CD4-positive, alpha-beta T cell treated with Interleukin-21 for 1 hour (primary cell): ENCODE measurements around the gene TBL1XR1.
"Not testable (repeated sequence)": the region's sequence is repeated elsewhere in the genome, so short reads cannot be mapped to it uniquely, and the experiment has no call there.

ENCODE experiments used
- DNase-seq: peaks from one replicate; pipeline ENCODE4 v3.0.0-alpha.2; 2020

TBL1XR1 gene

DNA sequence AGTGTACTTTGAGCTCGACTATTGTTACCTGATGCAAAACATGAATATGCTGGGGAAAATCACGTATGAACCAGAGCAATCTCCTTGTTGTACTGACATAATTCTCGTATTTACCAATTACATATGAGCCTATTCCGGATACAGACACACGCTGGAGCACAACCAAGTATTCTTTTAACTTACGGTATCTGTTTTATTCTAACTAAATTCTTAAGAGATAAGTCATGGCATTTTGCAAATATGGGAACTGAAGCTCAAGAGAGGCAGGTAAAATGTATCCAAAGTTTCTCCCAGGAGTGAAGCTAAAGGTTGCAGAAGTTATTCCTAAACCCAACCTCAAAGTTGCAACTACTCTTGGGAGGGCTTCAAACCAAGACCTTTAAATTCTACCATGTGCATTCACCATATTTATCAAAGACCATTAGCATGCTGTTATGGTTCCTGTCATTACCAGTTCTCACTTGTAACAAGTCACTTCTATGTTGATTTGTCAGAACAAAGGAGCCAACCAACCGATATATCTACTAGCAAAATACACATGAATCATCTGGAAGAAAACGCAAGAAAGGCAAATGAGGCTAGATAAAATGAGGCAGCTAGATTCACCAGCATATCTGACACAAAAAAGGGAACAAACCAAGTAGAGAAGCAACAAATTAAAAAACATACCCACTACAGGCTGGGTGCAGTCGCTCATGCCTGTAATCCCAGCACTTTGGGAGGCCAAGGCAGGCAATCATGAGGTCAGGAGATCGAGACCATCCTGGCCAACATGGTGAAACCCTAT is 17.8 kb downstream of the TBL1XR1 start:
- DNase-seq = no peak

DNA sequence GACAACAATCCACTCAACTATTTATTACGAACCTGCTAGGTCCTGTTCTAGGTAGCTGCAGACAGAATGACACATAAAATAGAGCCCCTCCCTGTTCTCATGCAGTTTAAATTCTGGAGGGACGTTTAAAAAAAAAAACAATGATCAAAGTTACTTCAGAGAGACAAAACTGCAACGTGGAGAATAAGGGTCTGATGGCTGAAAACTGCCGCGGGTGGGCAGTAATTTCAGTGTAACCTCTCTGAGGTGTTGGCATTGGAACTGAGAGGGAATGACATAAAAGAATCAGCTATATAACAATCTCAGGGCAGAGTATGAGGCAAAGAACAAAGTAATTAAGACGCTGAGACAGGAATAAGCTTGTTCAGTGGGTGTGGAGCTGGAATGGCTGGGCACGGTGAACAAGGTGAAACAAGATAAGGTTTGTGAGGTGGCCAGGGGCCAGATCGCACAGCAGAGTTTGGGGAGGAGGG is 19.5 kb downstream of the TBL1XR1 start:
- no peak for DNase-seq

DNA sequence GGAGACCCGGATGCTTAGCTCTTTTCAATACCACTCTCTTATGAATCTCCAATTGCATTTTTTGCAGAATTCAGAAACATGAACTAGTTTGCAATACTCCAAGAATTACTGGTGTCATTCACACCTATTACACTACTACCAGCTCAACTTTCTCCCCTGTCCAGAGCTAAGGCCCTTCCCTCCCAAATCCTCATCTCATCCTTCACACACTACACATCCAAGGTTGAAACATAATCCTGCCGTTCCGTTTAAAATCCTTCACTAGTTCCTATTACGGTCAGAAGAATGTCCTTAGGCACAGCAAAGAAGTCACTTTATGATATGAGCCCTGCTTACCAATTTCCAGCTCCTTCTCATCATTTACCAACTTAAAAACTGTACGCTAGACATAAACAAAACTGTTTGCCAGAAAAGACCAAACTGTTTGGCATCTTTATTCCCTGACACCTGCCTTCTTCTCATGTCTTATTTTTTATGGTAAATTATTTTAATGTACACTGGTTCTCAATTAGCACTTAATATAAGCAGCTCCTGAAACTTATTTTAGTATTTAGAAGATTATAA is 22.6 kb downstream of the TBL1XR1 start:
- no peak for DNase-seq

DNA sequence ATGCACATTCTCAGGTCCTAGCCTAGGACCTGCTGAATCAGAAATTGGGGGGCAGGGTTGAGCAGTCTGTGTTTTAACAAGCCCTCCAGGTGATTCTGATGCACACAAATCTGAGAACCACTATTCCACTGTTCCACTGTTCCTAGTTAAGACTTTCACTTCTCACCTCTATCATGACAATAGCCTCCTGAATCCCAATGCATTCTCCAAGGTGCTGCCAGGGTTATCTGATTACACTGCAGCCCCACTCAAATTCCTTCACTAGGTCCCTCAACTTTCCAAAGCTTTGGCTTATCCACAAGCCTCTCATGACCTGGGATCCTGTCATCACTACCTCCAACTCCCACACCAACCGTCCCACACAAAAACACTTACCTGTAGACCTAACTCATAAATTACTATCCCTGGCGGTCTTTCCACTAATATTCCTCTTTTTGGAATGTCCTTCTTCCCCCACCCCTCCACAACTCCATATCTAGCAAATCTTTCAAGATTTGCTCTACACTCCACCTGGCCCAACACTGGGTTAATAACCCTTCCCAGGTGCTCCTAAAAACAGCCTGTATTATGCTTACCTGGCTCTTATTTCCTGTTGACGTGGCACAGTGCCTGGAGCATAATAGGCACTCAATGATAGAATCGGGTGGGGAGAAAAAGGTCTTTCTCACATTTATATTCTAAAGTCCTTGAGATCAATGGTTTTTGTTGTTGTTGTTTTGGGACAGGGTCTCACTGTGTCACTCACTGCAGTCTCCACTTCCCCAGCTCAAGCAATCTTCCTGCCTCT is 27.2 kb downstream of the TBL1XR1 start:
- no peak for DNase-seq

DNA sequence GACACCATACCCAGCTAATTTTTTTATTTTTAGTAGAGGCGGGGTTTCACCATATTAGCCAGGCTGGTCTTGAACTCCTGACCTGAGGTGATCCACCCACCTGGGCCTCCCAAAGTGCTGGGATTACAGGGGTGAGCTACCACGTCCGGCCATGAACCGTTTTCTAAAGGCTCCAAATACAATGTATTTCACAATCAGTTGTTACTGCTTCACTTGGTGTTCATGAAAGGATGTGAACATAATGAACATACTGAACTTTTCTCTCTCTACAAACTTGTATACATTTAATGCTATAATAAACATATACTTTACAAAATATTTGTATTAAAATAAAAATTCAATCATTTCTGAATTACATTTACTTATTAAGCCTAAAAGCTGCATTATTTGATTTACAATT is 28.9 kb downstream of the TBL1XR1 start:
- no peak for DNase-seq

- DNase-seq = no peak
Observed at GRCh38 chr3:177162742-177163141, 34.5 kb downstream of the TBL1XR1 start.

DNA sequence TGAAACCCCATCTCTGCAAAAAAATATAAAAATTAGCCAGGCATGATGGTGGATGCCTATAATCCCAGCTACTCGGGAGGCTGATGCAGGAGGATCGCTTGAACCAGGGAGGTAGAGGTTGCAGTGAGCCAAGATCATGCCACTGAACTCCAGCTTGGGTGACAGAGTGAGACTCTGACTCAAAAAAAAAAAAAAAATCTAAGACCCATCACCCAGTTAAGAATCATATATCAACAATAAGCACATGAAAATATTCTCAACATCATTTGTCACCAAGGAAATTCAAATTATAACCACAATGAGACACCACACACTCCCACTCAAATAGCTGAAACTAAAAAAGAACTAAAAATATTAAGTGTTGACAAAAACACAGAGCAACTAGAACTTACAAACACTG is 35.7 kb downstream of the TBL1XR1 start:
- DNase-seq = not testable (repeated sequence)

DNA sequence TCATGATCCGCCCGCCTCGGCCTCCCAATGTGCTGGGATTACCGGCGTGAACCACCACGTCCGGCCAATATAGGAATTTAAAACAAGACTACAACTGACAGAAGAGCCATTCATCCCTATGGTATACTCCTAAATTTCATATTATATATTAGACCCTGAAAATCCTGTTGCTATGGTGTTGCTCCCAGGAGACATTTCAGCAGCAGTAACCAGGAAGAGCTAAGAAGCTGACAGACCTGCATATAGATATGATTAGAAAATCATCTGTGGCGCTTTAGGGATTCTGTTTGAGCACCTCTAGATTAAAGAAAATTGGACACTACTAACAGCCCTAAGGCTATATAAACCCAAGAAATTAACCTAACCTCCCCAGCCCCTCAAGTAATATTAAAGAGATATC is 38.8 kb downstream of the TBL1XR1 start:
- DNase-seq = no peak

DNA sequence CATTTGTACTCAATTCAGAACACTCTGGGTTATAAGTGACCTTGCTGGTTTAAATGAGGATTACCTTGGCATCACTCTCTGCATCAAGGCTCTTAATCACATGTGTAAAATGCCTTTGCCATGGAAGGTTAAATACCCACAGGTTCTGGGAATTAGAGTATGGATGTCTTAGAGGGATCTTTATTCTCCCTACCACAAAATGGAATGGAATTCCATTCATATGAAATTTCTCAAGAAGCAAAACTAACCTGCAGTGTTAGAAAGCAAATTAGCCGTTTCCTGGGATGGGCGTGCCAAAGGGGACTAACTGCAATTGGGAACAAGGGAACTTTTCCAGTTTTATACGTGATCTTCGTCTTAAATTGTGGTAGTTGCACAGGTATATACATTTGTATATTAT is 39.8 kb downstream of the TBL1XR1 start:
- no peak for DNase-seq

DNA sequence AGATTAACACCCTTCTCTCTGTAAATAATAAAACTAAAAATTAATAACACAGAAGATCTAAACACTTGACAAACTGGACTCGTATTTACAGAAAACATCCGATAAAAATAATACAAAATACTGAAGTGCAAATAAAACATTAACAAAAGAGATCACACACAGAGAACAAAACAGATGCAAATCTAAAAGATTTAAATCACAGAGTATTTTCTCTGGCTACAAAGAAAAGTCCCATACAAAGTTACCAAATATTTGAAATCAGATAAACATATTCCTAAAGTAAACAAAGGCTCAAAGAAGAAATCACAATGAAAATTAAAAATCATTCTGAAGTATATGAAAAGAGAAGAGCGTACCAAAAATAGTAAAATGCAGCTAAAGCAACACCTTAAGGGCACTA is 42.5 kb downstream of the TBL1XR1 start:
- no peak for DNase-seq

DNA sequence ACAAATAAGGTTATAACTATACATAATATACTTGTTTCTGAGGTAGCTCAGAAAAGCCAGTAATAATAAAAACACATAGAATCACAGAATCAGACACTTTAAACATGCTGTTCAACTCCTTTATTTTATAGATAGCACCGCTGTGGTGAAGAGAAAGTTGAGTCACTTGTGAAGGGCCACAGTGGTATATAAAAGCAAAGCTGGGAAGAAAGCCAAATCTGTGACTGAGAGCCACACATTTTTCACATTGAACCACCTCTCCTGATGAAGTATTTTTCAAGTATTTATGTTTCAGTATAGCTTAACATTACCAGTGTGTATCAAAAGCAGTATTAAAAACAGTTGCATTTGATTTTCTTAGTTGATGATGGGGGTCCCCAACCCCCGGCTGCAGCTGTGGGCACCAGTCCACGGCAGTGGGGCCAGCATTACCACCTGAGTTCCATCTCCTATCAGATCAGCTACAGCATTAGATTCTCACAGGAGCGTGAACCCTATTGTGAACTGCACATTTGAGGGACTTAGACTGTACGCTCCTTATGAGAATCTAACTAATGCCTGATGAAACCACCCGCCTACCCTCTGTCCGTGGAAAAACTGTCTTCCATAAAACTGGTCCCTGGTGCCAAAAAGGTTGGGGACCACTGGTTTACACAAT is 46.2 kb downstream of the TBL1XR1 start:
- DNase-seq = peak; percentile 41

GRCh38 chr3:177150218-177150916 is 46.9 kb downstream of the TBL1XR1 start:
- no peak for DNase-seq

- no peak for DNase-seq
Observed at GRCh38 chr3:177149106-177149505, 48.2 kb downstream of the TBL1XR1 start.

- DNase-seq = no peak
Observed at GRCh38 chr3:177147790-177148189, 49.5 kb downstream of the TBL1XR1 start.

GRCh38 chr3:177146646-177147045 is 50.6 kb downstream of the TBL1XR1 start:
- peak; percentile 15 for DNase-seq

GRCh38 chr3:177145954-177146353 is 51.3 kb downstream of the TBL1XR1 start:
- DNase-seq = peak; percentile 22

DNA sequence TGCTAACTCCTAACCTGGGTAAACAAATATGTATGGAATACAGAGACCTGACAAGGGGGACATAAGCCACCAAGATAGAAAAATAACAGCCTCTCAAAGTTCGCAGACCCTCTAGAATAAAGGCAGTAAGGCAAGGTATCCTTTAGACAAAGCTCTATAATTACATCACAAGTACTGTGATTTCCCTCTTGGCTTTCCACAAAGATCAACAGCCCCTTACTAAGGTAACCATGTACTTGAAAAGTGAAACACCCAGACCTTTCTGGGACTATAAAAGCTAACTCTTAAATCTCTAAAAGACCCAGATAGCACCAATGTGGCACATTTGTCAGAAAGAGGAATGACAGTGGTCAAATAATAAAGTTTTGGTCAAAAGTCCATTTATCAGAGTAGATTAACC is 51.9 kb downstream of the TBL1XR1 start:
- DNase-seq = no peak

- peak; percentile 72 for DNase-seq
Observed at GRCh38 chr3:177144922-177145321, 52.4 kb downstream of the TBL1XR1 start.

DNA sequence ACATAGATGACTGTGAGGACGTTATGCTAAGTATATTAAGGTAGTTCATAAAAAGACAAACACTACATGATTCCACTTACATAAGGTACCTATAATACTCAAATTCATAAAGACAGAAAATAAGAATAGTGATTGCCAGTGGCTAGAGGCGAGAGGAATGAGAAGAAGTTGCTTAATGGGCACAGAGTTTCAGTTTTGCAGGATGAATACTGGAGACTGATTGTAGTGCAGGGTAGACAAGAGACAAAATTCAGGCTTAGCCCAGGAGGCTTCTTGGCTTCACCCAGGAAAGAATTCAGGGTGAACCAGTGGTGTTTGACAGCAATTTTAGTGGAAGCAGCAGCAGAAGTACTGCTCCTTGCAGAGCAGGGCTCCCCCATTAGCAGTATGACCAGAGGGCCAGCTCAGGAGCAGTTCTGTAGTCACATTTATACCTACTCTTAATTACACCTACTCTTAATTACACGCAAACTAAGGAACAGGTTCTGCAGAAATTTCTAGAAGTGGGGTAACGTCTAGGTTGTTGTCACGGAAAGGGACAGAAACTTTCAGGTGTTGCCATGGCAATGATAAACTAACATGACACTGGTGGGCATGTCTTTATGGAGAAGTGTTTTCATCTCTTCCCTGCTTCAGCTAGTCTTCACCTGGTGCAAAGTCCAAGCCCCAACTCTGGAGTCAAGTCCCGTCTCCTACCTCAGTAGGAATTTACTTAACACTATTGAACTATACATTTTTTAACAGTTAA is 55.2 kb downstream of the TBL1XR1 start:
- peak; percentile 47 for DNase-seq

GRCh38 chr3:177141471-177141870 is 55.8 kb downstream of the TBL1XR1 start:
- DNase-seq = no peak

- peak; percentile 53 for DNase-seq
Observed at GRCh38 chr3:177139220-177139619, 58.1 kb downstream of the TBL1XR1 start.
